HepG2 (cell line): ENCODE data around the gene SCIN. TPM values are rescaled to one million over a fixed set of nuclear protein-coding genes. Genes with fewer than 3 reads are reported as not detected.

ENCODE experiments used
- BORCS8-MEF2B ChIP-seq: sonication (generic); formaldehyde crosslinking; IDR thresholded peaks from 2 replicates; pipeline ENCODE4 v1.8.0; 2022; ENCODE audit warnings: mild to moderate bottlenecking, missing genetic modification reagents
- ESRRA ChIP-seq: sonication (generic); formaldehyde crosslinking; IDR thresholded peaks from 2 replicates; pipeline ENCODE4 v1.5.1; 2020; ENCODE audit warnings: mild to moderate bottlenecking, low read depth, missing genetic modification reagents
- HNF4A ChIP-seq: sonication (generic); formaldehyde crosslinking; IDR thresholded peaks from 2 replicates; pipeline ENCODE4 v1.4.0; 2020; ENCODE audit warnings: missing genetic modification reagents
- NRL ChIP-seq: sonication (generic); formaldehyde crosslinking; IDR thresholded peaks from 2 replicates; pipeline ENCODE4 v1.5.0; 2020; ENCODE audit warnings: missing genetic modification reagents, mild to moderate bottlenecking, moderate library complexity, borderline replicate concordance
- RAD21 ChIP-seq: fragments of 450-650 bp; formaldehyde crosslinking; IDR thresholded peaks from 2 replicates; pipeline ENCODE4 v1.5.0; 2020; ENCODE audit warnings: mild to moderate bottlenecking
- RFX1 ChIP-seq: fragments of 450-650 bp; IDR thresholded peaks from 2 replicates; pipeline ENCODE4 v1.6.1; 2017
- SP1 ChIP-seq, 2 experiments: fragments of 450-650 bp in 1 of 2; sonication (generic) in 1 of 2; formaldehyde crosslinking in 1 of 2; IDR thresholded peaks; 2 replicates each; pipeline versions ENCODE4 v1.4.0 to v1.6.1; 2016 to 2020; ENCODE audit warnings: missing genetic modification reagents in 1 of 2
- STAG1 ChIP-seq: sonication (generic); formaldehyde crosslinking; IDR thresholded peaks from 2 replicates; pipeline ENCODE4 v1.4.0; 2020; ENCODE audit warnings: missing genetic modification reagents
- TBX2 ChIP-seq: sonication (generic); formaldehyde crosslinking; IDR thresholded peaks from 2 replicates; pipeline ENCODE4 v1.5.0; 2020; ENCODE audit warnings: missing genetic modification reagents, mild to moderate bottlenecking, borderline replicate concordance
- ZNF10 ChIP-seq: sonication (generic); formaldehyde crosslinking; IDR thresholded peaks from 2 replicates; pipeline ENCODE4 v1.4.0; 2020; ENCODE audit warnings: mild to moderate bottlenecking, low read depth, missing genetic modification reagents, borderline replicate concordance
- ZNF446 ChIP-seq: sonication (generic); formaldehyde crosslinking; IDR thresholded peaks from 2 replicates; pipeline ENCODE4 v1.5.0; 2020; ENCODE audit warnings: mild to moderate bottlenecking, missing genetic modification reagents
- ZNF468 ChIP-seq: sonication (generic); formaldehyde crosslinking; IDR thresholded peaks from 2 replicates; pipeline ENCODE4 v1.8.0; 2022; ENCODE audit warnings: mild to moderate bottlenecking, moderate library complexity, missing genetic modification reagents
- ZNF570 ChIP-seq: sonication (generic); formaldehyde crosslinking; IDR thresholded peaks from 2 replicates; pipeline ENCODE4 v1.4.0; 2020; ENCODE audit warnings: mild to moderate bottlenecking, missing genetic modification reagents, borderline replicate concordance
- ZNF619 ChIP-seq: sonication (generic); formaldehyde crosslinking; IDR thresholded peaks from 2 replicates; pipeline ENCODE4 v1.4.0; 2020; ENCODE audit warnings: mild to moderate bottlenecking, missing genetic modification reagents
- ZSCAN29 ChIP-seq: sonication (generic); formaldehyde crosslinking; conservative IDR thresholded peaks from 2 replicates; pipeline ENCODE4 v1.4.0; 2020; ENCODE audit warnings: mild to moderate bottlenecking, missing genetic modification reagents
- polyA plus RNA-seq, 8 experiments: library from polyadenylated mRNA; depleted of rRNA in 3 of 8; stranded (reverse) in 7 of 8; unstranded in 1 of 8; fragments of >200 nt; fragmentation: Illumina TruSeq in 4 of 8; extraction: Trizol in 4 of 8; gene quantifications; 2 replicates each; pipeline versions ENCODE4 v1.2.1 to v1.2.3, GENCODE V29; 2011 to 2016; ENCODE audit warnings: low read depth in 4 of 8, missing spikeins in 1 of 8, mixed read lengths in 1 of 8; ENCODE audit not compliant: insufficient read depth in 1 of 8
- total RNA-seq, 5 experiments: library from RNA; depleted of rRNA; stranded (reverse); fragments of >200 nt; fragmentation: Illumina TruSeq; extraction: Trizol; gene quantifications; 2 replicates each; pipeline ENCODE4 v1.2.3, GENCODE V29; 2016; ENCODE audit warnings: low read depth in 1 of 5
- TF ChIP-seq, protein P1 (sequence below): sonication (generic); formaldehyde crosslinking; IDR thresholded peaks from 2 replicates; pipeline ENCODE4 v1.4.0; 2020; ENCODE audit warnings: missing genetic modification reagents
- TF ChIP-seq, protein P2 (sequence below): IDR thresholded peaks from 2 replicates; pipeline ENCODE4 v1.6.1; 2018; ENCODE audit warnings: missing genetic modification reagents, mild to moderate bottlenecking, missing compliant biosample characterization
- TF ChIP-seq, protein P3 (sequence below): sonication (generic); formaldehyde crosslinking; IDR thresholded peaks from 2 replicates; pipeline ENCODE4 v1.5.0; 2020; ENCODE audit warnings: missing genetic modification reagents
- TF ChIP-seq, protein P4 (sequence below): sonication (generic); formaldehyde crosslinking; IDR thresholded peaks from 2 replicates; pipeline ENCODE4 v1.9.0; 2021; ENCODE audit warnings: mild to moderate bottlenecking, missing genetic modification reagents

The SCIN gene
- total and polyA plus RNA-seq, 2 of the 13 experiments (the other 11 are each of a cell fraction or from before 2014, with no cell fraction given), result not detected

DNA sequence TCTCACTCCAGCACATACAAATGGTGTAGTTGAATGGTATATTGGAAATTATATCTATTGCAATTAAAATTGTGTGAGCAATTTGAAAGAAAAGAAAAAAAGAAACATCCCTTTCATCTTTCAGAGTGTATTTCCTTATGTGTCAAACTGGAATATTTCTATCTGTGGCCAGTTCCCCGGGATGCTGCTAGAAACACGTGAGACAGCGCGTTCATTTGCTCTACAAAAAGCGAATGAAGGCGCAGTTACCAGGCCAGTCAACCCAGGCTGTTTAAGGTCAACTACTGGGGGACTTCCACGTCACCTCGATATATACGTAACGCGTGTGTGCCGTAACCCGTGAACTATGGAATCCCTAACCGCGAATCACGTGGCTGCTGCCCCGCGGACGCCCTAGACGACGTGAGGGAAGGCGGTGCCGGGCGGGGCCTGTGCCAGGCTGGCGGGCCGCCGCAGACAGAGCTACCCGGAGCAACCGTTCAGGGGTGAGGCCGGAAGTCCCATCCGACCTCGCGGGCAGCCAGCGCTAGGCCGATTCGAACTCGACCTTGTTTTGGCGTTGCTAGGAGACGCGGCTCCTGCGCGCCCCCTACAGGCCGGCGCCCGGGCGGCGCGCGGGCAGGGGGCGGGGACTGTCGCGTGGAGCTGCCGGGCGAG is 115.8 kb downstream of the SCIN start (continued):
- TF ChIP-seq, protein P1, sequence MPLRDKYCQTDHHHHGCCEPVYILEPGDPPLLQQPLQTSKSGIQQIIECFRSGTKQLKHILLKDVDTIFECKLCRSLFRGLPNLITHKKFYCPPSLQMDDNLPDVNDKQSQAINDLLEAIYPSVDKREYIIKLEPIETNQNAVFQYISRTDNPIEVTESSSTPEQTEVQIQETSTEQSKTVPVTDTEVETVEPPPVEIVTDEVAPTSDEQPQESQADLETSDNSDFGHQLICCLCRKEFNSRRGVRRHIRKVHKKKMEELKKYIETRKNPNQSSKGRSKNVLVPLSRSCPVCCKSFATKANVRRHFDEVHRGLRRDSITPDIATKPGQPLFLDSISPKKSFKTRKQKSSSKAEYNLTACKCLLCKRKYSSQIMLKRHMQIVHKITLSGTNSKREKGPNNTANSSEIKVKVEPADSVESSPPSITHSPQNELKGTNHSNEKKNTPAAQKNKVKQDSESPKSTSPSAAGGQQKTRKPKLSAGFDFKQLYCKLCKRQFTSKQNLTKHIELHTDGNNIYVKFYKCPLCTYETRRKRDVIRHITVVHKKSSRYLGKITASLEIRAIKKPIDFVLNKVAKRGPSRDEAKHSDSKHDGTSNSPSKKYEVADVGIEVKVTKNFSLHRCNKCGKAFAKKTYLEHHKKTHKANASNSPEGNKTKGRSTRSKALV (CRISPR knock-in tag), result 0 out of 2 replicates have a peak, but pooled peaks have one; percentile 17
- TF ChIP-seq, protein P2, sequence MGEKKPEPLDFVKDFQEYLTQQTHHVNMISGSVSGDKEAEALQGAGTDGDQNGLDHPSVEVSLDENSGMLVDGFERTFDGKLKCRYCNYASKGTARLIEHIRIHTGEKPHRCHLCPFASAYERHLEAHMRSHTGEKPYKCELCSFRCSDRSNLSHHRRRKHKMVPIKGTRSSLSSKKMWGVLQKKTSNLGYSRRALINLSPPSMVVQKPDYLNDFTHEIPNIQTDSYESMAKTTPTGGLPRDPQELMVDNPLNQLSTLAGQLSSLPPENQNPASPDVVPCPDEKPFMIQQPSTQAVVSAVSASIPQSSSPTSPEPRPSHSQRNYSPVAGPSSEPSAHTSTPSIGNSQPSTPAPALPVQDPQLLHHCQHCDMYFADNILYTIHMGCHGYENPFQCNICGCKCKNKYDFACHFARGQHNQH (CRISPR knock-in tag), result no peak; the same call in 1 of the 2 replicates
- TF ChIP-seq ZNF570 (CRISPR knock-in tag) (0 out of 2 replicates have a peak, but pooled peaks have one; percentile 7), STAG1 (CRISPR knock-in tag) (peak; percentile 43), ZNF619 (CRISPR knock-in tag) (peak; percentile 59; the same call in 1 of the 2 replicates), RFX1 (peak; percentile 95), TBX2 (CRISPR knock-in tag) (no peak), NRL (CRISPR knock-in tag) (no peak), SP1 (IDR thresholded peaks at IDR 0.05) (no peak), SP1 (CRISPR knock-in tag; IDR thresholded peaks at IDR 0.05) (peak; percentile 68; the same call in 1 of the 2 replicates), ZNF10 (CRISPR knock-in tag) (no peak), ZNF468 (CRISPR knock-in tag) (peak; percentile 58; the same call in 1 of the 2 replicates), BORCS8-MEF2B (CRISPR knock-in tag) (0 out of 2 replicates have a peak, but pooled peaks have one; percentile 8), ZSCAN29 (CRISPR knock-in tag) (0 out of 2 replicates have a peak, but pooled peaks have one; percentile 0), ZNF446 (CRISPR knock-in tag) (no peak), ESRRA (CRISPR knock-in tag) (no peak), RAD21 (CRISPR knock-in tag) (0 out of 2 replicates have a peak, but pooled peaks have one; percentile 11), HNF4A (peak; percentile 12; the same call in 1 of the 2 replicates)
- TF ChIP-seq, protein P3, sequence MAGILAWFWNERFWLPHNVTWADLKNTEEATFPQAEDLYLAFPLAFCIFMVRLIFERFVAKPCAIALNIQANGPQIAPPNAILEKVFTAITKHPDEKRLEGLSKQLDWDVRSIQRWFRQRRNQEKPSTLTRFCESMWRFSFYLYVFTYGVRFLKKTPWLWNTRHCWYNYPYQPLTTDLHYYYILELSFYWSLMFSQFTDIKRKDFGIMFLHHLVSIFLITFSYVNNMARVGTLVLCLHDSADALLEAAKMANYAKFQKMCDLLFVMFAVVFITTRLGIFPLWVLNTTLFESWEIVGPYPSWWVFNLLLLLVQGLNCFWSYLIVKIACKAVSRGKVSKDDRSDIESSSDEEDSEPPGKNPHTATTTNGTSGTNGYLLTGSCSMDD (CRISPR knock-in tag), result 0 out of 2 replicates have a peak, but pooled peaks have one; percentile 48
- TF ChIP-seq, protein P4, sequence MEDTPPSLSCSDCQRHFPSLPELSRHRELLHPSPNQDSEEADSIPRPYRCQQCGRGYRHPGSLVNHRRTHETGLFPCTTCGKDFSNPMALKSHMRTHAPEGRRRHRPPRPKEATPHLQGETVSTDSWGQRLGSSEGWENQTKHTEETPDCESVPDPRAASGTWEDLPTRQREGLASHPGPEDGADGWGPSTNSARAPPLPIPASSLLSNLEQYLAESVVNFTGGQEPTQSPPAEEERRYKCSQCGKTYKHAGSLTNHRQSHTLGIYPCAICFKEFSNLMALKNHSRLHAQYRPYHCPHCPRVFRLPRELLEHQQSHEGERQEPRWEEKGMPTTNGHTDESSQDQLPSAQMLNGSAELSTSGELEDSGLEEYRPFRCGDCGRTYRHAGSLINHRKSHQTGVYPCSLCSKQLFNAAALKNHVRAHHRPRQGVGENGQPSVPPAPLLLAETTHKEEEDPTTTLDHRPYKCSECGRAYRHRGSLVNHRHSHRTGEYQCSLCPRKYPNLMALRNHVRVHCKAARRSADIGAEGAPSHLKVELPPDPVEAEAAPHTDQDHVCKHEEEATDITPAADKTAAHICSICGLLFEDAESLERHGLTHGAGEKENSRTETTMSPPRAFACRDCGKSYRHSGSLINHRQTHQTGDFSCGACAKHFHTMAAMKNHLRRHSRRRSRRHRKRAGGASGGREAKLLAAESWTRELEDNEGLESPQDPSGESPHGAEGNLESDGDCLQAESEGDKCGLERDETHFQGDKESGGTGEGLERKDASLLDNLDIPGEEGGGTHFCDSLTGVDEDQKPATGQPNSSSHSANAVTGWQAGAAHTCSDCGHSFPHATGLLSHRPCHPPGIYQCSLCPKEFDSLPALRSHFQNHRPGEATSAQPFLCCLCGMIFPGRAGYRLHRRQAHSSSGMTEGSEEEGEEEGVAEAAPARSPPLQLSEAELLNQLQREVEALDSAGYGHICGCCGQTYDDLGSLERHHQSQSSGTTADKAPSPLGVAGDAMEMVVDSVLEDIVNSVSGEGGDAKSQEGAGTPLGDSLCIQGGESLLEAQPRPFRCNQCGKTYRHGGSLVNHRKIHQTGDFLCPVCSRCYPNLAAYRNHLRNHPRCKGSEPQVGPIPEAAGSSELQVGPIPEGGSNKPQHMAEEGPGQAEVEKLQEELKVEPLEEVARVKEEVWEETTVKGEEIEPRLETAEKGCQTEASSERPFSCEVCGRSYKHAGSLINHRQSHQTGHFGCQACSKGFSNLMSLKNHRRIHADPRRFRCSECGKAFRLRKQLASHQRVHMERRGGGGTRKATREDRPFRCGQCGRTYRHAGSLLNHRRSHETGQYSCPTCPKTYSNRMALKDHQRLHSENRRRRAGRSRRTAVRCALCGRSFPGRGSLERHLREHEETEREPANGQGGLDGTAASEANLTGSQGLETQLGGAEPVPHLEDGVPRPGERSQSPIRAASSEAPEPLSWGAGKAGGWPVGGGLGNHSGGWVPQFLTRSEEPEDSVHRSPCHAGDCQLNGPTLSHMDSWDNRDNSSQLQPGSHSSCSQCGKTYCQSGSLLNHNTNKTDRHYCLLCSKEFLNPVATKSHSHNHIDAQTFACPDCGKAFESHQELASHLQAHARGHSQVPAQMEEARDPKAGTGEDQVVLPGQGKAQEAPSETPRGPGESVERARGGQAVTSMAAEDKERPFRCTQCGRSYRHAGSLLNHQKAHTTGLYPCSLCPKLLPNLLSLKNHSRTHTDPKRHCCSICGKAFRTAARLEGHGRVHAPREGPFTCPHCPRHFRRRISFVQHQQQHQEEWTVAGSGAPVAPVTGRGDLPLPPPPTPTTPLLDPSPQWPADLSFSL (CRISPR knock-in tag), result no peak
